ENCODE results near the gene B4GALT2. TPM values are rescaled to one million over a fixed set of nuclear protein-coding genes. Genes with fewer than 3 reads are reported as not detected.
A peak's percentile ranks its signal among the peaks of the same experiment; 100 is the strongest.

The B4GALT2 gene
- total and polyA plus RNA-seq, 9 of the 15 experiments (the other 6 are each of a cell fraction or from before 2014, with no cell fraction given): 1.3 to 86.8 (median 43.8) TPM

DNA sequence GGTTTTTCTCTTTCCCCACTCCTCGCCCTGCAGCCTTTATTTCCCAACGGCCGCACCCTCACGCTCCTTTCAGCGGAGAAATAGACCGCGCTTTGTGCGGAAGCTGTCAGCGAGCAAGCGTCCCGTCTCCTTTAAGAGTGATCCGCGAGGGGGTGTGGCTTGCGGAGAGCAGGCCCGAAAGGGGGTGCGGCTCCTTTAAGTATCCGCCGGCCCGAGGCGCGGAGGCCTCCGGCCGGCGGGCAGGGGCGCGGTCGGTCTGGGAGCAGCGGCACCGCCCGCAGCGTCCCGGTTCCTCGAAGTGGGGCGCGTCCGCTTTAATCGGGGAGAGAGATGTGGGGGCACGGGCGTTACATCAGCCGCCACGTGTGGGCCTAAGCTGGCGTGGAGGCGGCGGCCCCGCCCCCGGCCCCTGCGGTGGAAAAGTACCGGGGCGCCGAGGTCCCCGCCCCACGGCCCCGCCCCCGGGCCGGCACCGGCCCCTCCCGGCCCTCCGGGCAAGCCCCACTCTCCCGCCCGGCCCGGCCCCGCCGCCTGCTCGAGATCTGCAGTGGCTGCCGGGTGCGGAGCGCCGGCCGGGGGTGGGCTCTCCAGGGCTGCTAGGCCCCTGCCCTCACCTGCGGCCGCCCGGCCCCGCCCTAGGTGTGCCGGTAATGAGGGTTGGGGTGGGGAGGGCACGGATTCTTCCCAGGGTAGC is 51.0 kb downstream of the B4GALT2 start (continued):
- TF ChIP-seq MTA2 (IDR thresholded peaks at IDR 0.05; ENCODE audit: low read depth) (no peak), SIX5 (IDR thresholded peaks at IDR 0.05; ENCODE audit: borderline replicate concordance in 1 of 2, insufficient read depth in 1 of 2, low read depth in 1 of 2, low read length in 2 of 2) (no peak), ETV1 (tag; conservative IDR thresholded peaks at IDR 0.05; ENCODE audit: low read depth) (0 out of 2 replicates have a peak, but pooled peaks have one; percentile 20), SPI1 (IDR thresholded peaks at IDR 0.05; ENCODE audit: borderline replicate concordance, low read depth, low read length) (0 out of 2 replicates have a peak, but pooled peaks have one; percentile 24), ZSCAN29 (IDR thresholded peaks at IDR 0.05) (no peak; the same call in 1 of the 2 replicates), SMARCA4 (IDR thresholded peaks at IDR 0.05) (no peak), JUNB (CRISPR knock-in tag; conservative IDR thresholded peaks at IDR 0.05) (no peak), MAZ (CRISPR knock-in tag; conservative IDR thresholded peaks at IDR 0.05 in 1 of 2, IDR thresholded peaks at IDR 0.05 in 1 of 2) (peak; percentile 75 to 86; a peak in 3 of 4 replicates), STAT5B (CRISPR knock-in tag; IDR thresholded peaks at IDR 0.05) (no peak), NFE2L1 (tag; IDR thresholded peaks at IDR 0.05; ENCODE audit: borderline replicate concordance, low read depth) (no peak), ZFP36 (IDR thresholded peaks at IDR 0.05; ENCODE audit: low read depth, low read length, partially characterized antibody) (no peak), YBX1 (IDR thresholded peaks at IDR 0.05) (no peak), RFX5 (IDR thresholded peaks at IDR 0.05; ENCODE audit: low read depth, low read length) (no peak), FOSL1 (tag; conservative IDR thresholded peaks at IDR 0.05) (no peak), ZNF77 (CRISPR knock-in tag; IDR thresholded peaks at IDR 0.05) (no peak), GATAD2B (IDR thresholded peaks at IDR 0.05; ENCODE audit: borderline replicate concordance) (no peak; the same call in 1 of the 2 replicates), NUFIP1 (IDR thresholded peaks at IDR 0.05; ENCODE audit: partially characterized antibody) (no peak)
- TF ChIP-seq, protein P1, sequence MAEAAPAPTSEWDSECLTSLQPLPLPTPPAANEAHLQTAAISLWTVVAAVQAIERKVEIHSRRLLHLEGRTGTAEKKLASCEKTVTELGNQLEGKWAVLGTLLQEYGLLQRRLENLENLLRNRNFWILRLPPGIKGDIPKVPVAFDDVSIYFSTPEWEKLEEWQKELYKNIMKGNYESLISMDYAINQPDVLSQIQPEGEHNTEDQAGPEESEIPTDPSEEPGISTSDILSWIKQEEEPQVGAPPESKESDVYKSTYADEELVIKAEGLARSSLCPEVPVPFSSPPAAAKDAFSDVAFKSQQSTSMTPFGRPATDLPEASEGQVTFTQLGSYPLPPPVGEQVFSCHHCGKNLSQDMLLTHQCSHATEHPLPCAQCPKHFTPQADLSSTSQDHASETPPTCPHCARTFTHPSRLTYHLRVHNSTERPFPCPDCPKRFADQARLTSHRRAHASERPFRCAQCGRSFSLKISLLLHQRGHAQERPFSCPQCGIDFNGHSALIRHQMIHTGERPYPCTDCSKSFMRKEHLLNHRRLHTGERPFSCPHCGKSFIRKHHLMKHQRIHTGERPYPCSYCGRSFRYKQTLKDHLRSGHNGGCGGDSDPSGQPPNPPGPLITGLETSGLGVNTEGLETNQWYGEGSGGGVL (CRISPR knock-in tag; IDR thresholded peaks at IDR 0.05): no peak
- TF ChIP-seq, protein P2, sequence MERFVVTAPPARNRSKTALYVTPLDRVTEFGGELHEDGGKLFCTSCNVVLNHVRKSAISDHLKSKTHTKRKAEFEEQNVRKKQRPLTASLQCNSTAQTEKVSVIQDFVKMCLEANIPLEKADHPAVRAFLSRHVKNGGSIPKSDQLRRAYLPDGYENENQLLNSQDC (CRISPR knock-in tag; IDR thresholded peaks at IDR 0.05): no peak
- TF ChIP-seq, protein P3, sequence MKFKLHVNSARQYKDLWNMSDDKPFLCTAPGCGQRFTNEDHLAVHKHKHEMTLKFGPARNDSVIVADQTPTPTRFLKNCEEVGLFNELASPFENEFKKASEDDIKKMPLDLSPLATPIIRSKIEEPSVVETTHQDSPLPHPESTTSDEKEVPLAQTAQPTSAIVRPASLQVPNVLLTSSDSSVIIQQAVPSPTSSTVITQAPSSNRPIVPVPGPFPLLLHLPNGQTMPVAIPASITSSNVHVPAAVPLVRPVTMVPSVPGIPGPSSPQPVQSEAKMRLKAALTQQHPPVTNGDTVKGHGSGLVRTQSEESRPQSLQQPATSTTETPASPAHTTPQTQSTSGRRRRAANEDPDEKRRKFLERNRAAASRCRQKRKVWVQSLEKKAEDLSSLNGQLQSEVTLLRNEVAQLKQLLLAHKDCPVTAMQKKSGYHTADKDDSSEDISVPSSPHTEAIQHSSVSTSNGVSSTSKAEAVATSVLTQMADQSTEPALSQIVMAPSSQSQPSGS (CRISPR knock-in tag; IDR thresholded peaks at IDR 0.05): no peak
- TF ChIP-seq, protein P4, sequence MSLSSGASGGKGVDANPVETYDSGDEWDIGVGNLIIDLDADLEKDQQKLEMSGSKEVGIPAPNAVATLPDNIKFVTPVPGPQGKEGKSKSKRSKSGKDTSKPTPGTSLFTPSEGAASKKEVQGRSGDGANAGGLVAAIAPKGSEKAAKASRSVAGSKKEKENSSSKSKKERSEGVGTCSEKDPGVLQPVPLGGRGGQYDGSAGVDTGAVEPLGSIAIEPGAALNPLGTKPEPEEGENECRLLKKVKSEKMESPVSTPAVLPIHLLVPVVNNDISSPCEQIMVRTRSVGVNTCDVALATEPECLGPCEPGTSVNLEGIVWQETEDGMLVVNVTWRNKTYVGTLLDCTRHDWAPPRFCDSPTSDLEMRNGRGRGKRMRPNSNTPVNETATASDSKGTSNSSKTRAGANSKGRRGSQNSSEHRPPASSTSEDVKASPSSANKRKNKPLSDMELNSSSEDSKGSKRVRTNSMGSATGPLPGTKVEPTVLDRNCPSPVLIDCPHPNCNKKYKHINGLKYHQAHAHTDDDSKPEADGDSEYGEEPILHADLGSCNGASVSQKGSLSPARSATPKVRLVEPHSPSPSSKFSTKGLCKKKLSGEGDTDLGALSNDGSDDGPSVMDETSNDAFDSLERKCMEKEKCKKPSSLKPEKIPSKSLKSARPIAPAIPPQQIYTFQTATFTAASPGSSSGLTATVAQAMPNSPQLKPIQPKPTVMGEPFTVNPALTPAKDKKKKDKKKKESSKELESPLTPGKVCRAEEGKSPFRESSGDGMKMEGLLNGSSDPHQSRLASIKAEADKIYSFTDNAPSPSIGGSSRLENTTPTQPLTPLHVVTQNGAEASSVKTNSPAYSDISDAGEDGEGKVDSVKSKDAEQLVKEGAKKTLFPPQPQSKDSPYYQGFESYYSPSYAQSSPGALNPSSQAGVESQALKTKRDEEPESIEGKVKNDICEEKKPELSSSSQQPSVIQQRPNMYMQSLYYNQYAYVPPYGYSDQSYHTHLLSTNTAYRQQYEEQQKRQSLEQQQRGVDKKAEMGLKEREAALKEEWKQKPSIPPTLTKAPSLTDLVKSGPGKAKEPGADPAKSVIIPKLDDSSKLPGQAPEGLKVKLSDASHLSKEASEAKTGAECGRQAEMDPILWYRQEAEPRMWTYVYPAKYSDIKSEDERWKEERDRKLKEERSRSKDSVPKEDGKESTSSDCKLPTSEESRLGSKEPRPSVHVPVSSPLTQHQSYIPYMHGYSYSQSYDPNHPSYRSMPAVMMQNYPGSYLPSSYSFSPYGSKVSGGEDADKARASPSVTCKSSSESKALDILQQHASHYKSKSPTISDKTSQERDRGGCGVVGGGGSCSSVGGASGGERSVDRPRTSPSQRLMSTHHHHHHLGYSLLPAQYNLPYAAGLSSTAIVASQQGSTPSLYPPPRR (CRISPR knock-in tag; IDR thresholded peaks at IDR 0.05; ENCODE audit: borderline replicate concordance): no peak

All from K562 (cell line).